Erythroblast (primary cell): ENCODE measurements around the gene SIPA1.
A peak's percentile ranks its signal among the peaks of the same experiment; 100 is the strongest.

Experiments
- DNase-seq, 2 experiments: peaks; one replicate each; lab custom pipeline; 2025; lab: John Stamatoyannopoulos, UW
- GATA1 ChIP-seq: IDR thresholded peaks from 2 replicates; pipeline ENCODE4 v1.6.1; 2011; ENCODE audit warnings: low read depth, mild to moderate bottlenecking, control low read depth, low read length, moderate library complexity
- POLR2A ChIP-seq: IDR thresholded peaks from 2 replicates; pipeline ENCODE4 v1.6.1; 2011; ENCODE audit warnings: mild to moderate bottlenecking, low read length

SIPA1 gene

GRCh38 chr11:65598258-65598699, 39.6 kb upstream of the SIPA1 start:
- no peak for DNase-seq
- TF ChIP-seq POLR2A (no peak), GATA1 (no peak)

GRCh38 chr11:65599216-65599954, 38.5 kb upstream of the SIPA1 start:
- TF ChIP-seq GATA1 (no peak), POLR2A (no peak)
- DNase-seq = no peak

- no peak for DNase-seq
- TF ChIP-seq POLR2A (no peak), GATA1 (no peak)
Measured at GRCh38 chr11:65599955-65600246, 38.0 kb upstream of the SIPA1 start.

- TF ChIP-seq POLR2A (no peak), GATA1 (no peak)
Measured at GRCh38 chr11:65604258-65604657, 33.6 kb upstream of the SIPA1 start.

GRCh38 chr11:65606876-65607613, 30.9 kb upstream of the SIPA1 start:
- peak; percentile 51 to 57 for DNase-seq
- no peak for TF ChIP-seq GATA1
- TF ChIP-seq POLR2A = no peak

More at GRCh38 chr11:65604258-65604657, 33.6 kb upstream of the SIPA1 start:
- DNase-seq = no peak

- no peak for DNase-seq
- TF ChIP-seq POLR2A (no peak), GATA1 (no peak)
Measured at GRCh38 chr11:65607614-65608426, 30.1 kb upstream of the SIPA1 start.

- no peak for TF ChIP-seq GATA1
- no peak for TF ChIP-seq POLR2A
- DNase-seq = peak; percentile 66 to 70
Measured at GRCh38 chr11:65609229-65609628, 28.7 kb upstream of the SIPA1 start.

GRCh38 chr11:65609665-65610064, 28.2 kb upstream of the SIPA1 start:
- DNase-seq = no peak
- TF ChIP-seq GATA1 = no peak
- no peak for TF ChIP-seq POLR2A

- no peak for DNase-seq
Measured at GRCh38 chr11:65610404-65610803, 27.5 kb upstream of the SIPA1 start.

GRCh38 chr11:65611028-65611757, 26.7 kb upstream of the SIPA1 start:
- no peak for DNase-seq
- TF ChIP-seq GATA1 = no peak

More at GRCh38 chr11:65610404-65610803, 27.5 kb upstream of the SIPA1 start:
- TF ChIP-seq GATA1 = no peak
- no peak for TF ChIP-seq POLR2A

GRCh38 chr11:65611758-65612603, 25.9 kb upstream of the SIPA1 start:
- DNase-seq = no peak
- TF ChIP-seq GATA1 = no peak

GRCh38 chr11:65612691-65613090, 25.2 kb upstream of the SIPA1 start:
- no peak for DNase-seq
- TF ChIP-seq POLR2A (no peak), GATA1 (no peak)
